ENCODE results near the gene DOCK4.

Gene DOCK4

DNA sequence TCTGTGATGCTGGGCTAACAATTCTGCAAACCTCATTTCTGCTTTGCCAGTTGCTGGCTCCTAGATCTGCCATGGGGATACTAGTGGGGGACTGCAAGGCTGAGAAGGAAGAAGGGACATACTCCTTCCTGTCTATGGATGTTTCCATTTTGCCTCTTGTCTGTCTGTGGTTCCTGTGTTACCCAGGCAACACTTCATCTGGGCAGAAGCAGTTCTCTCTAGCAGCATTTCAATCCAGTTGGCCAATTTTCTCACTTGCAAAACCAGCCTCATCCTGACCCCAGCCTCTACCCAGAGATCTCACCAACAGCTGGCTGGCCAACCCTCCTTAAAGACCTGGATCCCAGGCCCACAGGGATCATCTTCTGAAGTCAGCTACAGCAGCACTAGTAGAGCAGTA is 131.7 kb downstream of the DOCK4 start:
- no peak for DNase-seq (ENCODE audit: low spot score)

DNA sequence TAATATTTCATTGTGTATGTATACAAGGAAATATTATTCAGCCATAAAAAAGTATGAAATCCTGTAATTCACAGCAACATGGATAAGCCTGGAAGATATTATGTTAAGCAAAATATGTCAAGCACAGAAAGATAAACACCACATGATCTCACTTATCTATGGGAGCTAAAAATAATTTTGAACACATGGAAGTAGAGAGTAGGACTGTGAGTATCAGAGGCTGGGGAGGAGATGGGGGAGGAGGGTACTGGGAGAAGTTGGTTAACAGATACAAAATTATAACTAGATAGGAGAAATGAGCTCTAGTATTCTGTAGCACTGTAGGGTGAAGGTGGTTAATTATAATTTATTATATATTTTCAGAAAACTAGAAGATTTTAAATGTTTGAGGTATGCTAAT is 132.7 kb downstream of the DOCK4 start:
- no peak for DNase-seq (ENCODE audit: low spot score)

DNA sequence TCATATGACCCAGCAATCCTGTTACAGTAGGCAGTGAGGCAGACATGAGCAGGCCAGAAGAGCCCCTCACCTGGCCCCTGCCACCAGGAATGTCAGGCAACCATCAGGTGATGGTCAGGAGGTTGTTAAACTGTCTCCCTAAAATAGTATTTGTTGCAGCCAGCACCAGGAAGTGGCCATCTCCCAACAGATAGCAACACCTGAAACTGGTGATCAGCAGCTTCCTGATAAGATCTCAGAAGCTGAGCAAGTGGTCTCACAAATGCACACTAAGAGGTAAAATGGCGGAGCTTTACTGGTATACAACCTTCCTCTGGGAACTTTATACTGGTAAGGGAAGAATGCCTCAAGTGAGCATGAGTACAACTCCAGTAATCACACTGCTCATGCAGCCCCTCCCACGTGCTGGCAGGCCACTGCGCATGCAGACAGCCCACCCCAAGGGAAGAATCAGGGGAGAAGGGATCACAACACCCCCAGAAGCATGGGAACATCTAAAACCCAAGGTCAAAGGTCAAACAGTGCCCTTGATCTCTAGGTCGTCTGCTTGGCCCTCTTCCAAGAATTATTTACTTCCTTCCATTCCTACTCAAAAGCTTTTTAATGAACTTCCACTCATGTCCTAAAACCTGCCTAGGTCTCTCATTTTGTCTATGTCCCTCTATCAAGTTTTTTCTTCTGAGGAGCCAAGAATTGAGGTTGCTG is 133.5 kb downstream of the DOCK4 start:
- no peak for DNase-seq (ENCODE audit: low spot score)

DNA sequence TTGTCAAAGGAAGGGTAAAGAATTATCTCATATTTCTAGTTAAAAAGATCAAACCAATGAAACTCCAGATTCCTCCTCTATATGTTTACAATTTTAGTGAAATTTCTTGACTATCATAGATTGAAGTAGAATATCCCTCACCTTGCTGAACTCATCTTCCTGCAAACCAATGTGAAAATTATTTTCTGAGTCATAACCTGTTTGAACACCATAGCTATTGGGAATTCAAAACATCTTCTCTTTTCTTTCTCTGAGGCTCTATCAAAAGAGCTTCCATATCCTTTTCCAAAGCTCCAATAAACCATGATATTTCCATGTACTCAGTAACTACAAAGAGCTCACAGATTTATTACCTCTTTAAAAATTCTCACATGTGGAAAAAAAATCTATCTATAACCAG is 134.3 kb downstream of the DOCK4 start:
- no peak for DNase-seq (ENCODE audit: low spot score)

- no peak for DNase-seq (ENCODE audit: low spot score)
These were observed 135.4 kb downstream of the DOCK4 start for GRCh38 chr7:112070674-112071256.

DNA sequence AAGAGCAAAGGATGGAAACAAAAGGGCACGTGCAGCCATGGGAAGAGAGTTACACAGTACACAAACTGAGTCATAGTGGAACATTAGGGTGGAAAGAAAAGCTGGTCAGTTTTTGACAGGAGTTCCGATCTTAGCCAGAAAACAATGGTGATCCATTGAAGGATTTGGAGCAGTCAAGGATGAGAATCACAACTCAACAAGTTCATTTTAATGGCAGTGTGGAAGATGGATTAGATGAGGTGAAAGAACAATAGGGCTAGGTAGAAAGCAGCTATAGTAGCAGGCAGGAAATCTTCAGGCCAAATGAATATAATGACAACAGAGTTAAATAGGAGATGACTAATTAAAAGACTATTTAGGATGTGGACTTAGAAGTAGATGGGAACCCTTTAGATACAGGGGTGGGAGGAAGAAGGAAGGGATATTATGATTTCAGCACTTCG is 136.3 kb downstream of the DOCK4 start:
- DNase-seq (ENCODE audit: low spot score), result no peak

- no peak for DNase-seq (ENCODE audit: low spot score)
These were observed 137.2 kb downstream of the DOCK4 start for GRCh38 chr7:112068967-112069366.

DNA sequence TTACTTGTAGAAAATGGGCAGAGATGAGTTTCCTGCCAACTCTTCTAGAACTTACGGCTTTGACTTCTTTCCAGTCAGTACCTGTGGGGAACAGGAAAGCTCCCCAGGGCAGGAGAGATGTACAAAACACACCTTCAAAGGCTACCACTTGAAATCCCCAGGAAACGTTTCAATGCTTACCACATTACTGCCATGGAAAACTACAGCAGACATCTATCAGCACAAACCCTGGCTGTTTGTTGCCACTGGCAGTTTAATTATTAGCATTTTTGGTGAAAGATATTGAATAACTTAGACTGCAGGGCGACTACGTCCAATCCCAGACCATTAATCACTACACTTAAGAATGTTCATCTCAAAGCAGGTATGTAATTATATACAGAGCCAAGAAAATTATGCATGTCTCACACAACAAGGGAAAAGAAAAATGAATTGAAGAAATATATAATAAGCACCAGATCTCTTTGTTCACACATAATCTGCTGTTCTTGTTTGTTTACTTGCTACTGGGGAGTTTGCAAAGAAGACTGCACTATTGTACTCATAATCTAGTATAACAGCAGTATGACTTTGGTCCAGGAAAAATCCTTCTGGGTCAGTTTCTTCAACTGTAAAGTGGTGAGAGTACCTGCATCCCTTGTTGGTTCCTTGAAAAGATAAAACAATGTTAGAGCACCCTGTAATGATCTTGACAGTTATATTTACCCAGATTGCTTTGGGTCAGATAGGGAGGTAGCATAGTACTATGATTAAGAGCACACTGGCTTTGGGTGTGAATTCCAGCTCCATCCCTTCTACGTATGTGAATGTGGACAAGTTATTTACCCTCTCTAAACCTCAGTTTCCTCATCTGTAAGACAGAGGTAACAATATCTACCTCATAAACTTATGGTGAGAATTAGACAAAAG is 138.3 kb downstream of the DOCK4 start:
- no peak for DNase-seq (ENCODE audit: low spot score)

GRCh38 chr7:112067200-112067599 is 139.0 kb downstream of the DOCK4 start:
- no peak for DNase-seq (ENCODE audit: low spot score)

- no peak for DNase-seq (ENCODE audit: low spot score)
These were observed 140.4 kb downstream of the DOCK4 start for GRCh38 chr7:112065758-112066157.

- no peak for DNase-seq (ENCODE audit: low spot score)
These were observed 141.4 kb downstream of the DOCK4 start for GRCh38 chr7:112064627-112065385.

DNA sequence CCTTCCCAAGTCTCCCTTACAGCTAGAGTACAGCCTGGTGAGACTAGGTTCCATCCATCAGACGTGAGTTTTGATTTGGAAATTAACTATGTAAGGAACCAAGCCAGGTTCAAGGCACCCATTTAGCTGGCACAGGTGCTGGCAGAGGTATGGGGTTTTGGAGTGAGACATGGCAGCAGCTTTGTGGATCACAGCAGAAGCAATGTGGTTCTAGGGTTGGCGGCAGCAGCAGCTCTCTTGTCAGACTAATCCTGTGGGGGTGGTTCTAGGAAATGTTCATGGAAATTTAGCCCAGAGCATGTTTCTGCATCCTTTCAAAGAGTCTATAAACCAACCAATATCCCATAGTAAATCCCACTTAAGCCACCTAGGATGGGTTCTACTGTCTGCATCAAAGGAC is 142.2 kb downstream of the DOCK4 start:
- no peak for DNase-seq (ENCODE audit: low spot score)

DNA sequence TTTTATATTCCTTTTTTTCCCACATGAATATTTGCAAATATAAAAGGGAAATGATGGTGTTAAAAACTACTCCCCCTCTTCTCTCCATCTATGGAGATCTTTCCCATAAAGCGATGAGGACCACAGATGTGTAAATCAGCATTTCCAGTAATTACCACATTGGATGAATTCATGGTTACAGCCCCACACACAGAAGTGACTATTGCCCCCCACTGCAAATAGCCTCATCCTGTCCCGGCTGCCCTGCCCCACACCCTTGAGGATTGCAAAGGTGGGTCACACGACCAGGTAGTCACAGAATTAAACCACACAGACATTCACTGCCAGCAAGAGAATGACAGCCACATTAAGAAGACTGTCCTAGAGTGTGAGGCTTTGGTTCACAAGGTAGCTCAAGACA is 145.1 kb downstream of the DOCK4 start:
- no peak for DNase-seq (ENCODE audit: low spot score)

- no peak for DNase-seq (ENCODE audit: low spot score)
These were observed 145.6 kb downstream of the DOCK4 start for GRCh38 chr7:112060625-112061024.

DNA sequence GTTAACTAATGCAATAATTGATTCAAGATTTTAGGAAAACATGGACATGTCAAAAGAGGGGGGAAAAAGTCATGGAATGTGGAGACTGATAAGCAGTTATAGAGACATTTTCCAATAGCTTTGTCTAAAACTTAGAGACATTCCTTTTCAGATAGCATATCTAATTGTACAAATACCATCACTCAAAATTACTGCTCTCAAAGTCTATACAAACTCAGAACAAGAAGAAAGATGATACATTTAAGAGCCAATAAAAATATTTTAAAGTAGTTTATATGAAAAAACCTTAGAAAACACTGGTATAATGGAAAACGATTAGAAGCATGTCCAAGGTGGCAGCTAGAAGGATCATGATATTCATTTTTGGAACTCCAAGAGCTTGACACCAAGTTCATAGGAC is 146.5 kb downstream of the DOCK4 start:
- no peak for DNase-seq (ENCODE audit: low spot score)

DNA sequence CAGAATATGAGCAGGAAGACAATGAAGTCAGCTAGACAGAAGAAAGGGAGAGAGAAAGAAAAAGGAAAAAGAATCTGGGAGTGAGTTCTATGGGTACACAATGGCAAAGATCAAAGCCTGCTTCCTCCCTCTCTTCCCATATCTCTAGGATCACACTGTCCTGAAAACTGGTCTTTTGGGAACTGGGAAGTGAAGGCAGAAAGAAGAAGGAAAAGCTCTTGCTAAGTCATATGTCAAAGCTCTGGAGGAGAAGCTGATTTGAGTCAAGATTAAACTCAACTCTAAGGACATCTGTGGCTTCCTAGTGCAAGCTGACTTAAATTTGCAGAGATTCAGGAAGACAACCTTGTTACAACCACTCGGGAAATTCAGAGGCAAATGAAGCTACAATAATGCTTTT is 147.5 kb downstream of the DOCK4 start:
- DNase-seq (ENCODE audit: low spot score), result no peak

GRCh38 chr7:112056409-112056808 is 149.8 kb downstream of the DOCK4 start:
- no peak for DNase-seq (ENCODE audit: low spot score)

- DNase-seq (ENCODE audit: low spot score), result no peak
These were observed 152.5 kb downstream of the DOCK4 start for GRCh38 chr7:112053737-112054069.

DNA sequence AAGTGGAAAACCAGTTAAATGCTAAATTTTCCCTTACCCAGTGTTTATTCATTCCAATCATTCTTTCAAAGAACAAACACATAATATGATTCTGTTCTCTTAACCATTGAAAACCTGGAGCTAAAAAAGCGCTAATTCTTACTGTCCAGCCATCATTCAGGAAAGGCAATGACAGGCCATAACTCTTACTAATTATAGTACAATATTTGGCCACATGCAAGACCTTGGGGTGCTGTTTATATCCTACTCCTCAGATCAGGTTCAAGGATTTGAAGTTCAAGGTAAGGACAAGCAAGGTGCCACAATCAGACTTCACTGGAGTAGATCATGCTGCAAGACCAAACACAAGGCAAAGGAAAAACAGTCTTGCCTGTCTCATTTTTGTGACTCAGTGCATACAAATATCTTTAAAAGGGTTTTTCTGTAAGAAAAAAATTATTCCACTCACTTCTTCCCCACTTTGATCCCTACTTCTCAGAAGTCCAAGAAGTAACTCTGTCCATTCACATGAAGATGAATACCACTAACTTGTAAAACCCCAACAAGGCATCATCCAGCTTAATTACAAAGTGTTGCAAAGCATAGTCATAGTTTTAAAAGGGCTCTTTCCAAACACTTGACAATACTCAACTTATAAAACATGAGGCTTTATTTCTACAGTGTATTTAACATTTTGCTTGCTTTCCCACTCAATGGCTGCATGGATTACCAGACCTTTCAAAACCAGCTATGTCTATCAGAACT is 153.0 kb downstream of the DOCK4 start:
- no peak for DNase-seq (ENCODE audit: low spot score)

DNA sequence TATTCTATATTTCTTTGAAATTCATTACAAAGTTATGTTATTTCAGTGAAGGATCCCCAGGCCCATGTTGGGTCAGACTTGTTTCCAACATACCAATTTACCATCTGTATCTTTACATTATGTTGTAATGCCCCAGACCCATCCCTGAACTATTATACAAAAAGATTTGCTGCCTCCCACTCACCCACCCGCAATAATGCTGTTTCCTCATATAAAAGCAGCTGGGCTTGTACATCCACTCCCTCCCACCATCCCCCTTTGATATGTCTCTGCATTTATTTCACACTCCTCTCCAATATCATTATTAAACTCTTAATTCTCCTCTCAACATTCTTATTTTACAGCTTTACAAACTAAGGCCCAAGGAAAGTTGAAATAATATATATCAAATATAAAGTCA is 153.7 kb downstream of the DOCK4 start:
- no peak for DNase-seq (ENCODE audit: low spot score)

DNA sequence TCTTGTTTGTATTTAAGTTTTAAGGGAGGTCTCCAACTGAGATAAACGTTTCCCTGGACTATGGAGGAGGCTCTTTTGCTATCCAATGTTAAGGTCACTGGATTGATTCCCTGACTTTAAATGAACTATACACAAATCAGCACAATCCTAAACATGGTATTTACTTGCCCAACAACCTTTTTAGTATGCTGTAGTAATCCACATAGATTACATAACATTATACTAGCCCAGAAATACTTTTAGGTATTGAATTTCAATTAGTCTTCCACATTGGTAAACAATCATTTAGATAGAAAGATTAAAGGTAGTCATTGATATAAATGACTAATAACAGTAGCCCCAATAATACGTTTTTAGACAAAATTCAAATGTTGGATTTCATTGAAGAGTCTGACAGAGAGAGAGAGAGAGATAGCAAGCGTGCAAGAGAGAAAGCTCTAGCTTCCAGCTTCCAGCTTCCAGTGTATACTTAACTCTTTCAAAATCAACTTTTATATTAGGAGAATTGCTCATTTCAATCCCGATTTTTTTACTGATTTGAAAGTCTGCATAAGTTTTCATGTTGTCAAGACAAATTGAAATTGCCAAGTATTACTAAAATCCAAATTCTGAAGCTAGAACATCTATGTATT is 155.8 kb downstream of the DOCK4 start:
- no peak for DNase-seq (ENCODE audit: low spot score)

Data from left forelimb (tissue), 1 donor.